HEK293T (cell line): ENCODE measurements around the gene GKN2.

Source experiments
- CTCF ChIA-PET: fragments of 350-600 bp; formaldehyde crosslinking; extraction: SDS; loops from one replicate; lab custom pipeline; 2021; ENCODE audit warnings: antibody characterized with exemption, inconsistent platforms; lab: Yijun Ruan, JAX
- POLR2A ChIA-PET: fragments of 350-600 bp; formaldehyde crosslinking; extraction: SDS; loops from one replicate; lab custom pipeline; 2020; ENCODE audit warnings: antibody characterized with exemption, inconsistent platforms; lab: Yijun Ruan, JAX
- DNase-seq: peaks from one replicate; pipeline ENCODE4 v3.0.0; 2012; ENCODE audit warnings: mixed read lengths; ENCODE audit errors: extremely low spot score
- ARNT ChIP-seq: fragments of 450-650 bp; IDR thresholded peaks from 2 replicates; pipeline ENCODE4 v1.6.1; 2017; ENCODE audit warnings: mild to moderate bottlenecking
- BHLHE40 ChIP-seq: fragments of 450-650 bp; IDR thresholded peaks from 2 replicates; pipeline ENCODE4 v1.6.1; 2016; ENCODE audit warnings: mild to moderate bottlenecking, moderate library complexity, borderline replicate concordance
- CTBP1 ChIP-seq: fragments of 450-650 bp; IDR thresholded peaks from 2 replicates; pipeline ENCODE4 v1.6.1; 2016; ENCODE audit warnings: borderline replicate concordance
- ELF4 ChIP-seq: fragments of 450-650 bp; IDR thresholded peaks from 2 replicates; pipeline ENCODE4 v1.6.1; 2017; ENCODE audit warnings: antibody characterized with exemption
- FOXA1 ChIP-seq: fragments of 450-650 bp; IDR thresholded peaks from 2 replicates; pipeline ENCODE4 v1.6.1; 2016; ENCODE audit warnings: mild to moderate bottlenecking
- FOXK2 ChIP-seq: fragments of 450-650 bp; IDR thresholded peaks from 2 replicates; pipeline ENCODE4 v1.6.1; 2016; ENCODE audit warnings: mild to moderate bottlenecking
- FOXM1 ChIP-seq: fragments of 450-650 bp; IDR thresholded peaks from 2 replicates; pipeline ENCODE4 v1.6.1; 2017; ENCODE audit warnings: mild to moderate bottlenecking, borderline replicate concordance
- HDGF ChIP-seq: fragments of 450-650 bp; IDR thresholded peaks from 2 replicates; pipeline ENCODE4 v1.6.1; 2017; ENCODE audit warnings: antibody characterized with exemption, borderline replicate concordance
- L3MBTL2 ChIP-seq: fragments of 450-650 bp; conservative IDR thresholded peaks from 2 replicates; pipeline ENCODE4 v1.6.1; 2016; ENCODE audit warnings: mild to moderate bottlenecking
- LEF1 ChIP-seq: fragments of 450-650 bp; IDR thresholded peaks from 2 replicates; pipeline ENCODE4 v1.6.1; 2017; ENCODE audit warnings: mild to moderate bottlenecking, borderline replicate concordance
- NFRKB ChIP-seq: fragments of 450-650 bp; IDR thresholded peaks from 2 replicates; pipeline ENCODE4 v1.6.1; 2016; ENCODE audit warnings: mild to moderate bottlenecking, moderate library complexity
- PKNOX1 ChIP-seq: fragments of 450-650 bp; IDR thresholded peaks from 2 replicates; pipeline ENCODE4 v1.6.1; 2016
- SP1 ChIP-seq: fragments of 450-650 bp; IDR thresholded peaks from 2 replicates; pipeline ENCODE4 v1.6.1; 2017
- SUZ12 ChIP-seq: fragments of 450-650 bp; IDR thresholded peaks from 2 replicates; pipeline ENCODE4 v1.6.1; 2016; ENCODE audit warnings: mild to moderate bottlenecking
- TARDBP ChIP-seq: fragments of 450-650 bp; IDR thresholded peaks from 2 replicates; pipeline ENCODE4 v1.6.1; 2016
- ZNF384 ChIP-seq: fragments of 450-650 bp; IDR thresholded peaks from 2 replicates; pipeline ENCODE4 v1.6.1; 2016

GKN2 gene

GRCh38 chr2:68915393-68915792, 37.3 kb downstream of the GKN2 start:
- TF ChIP-seq BHLHE40 = no peak
- no peak for TF ChIP-seq LEF1
- TF ChIP-seq FOXM1 = no peak
- no peak for TF ChIP-seq SUZ12
- no peak for TF ChIP-seq TARDBP
- no peak for TF ChIP-seq FOXK2
- no peak for TF ChIP-seq HDGF
- TF ChIP-seq PKNOX1 = no peak
- no peak for TF ChIP-seq ELF4
- TF ChIP-seq CTBP1 = no peak
- no peak for TF ChIP-seq L3MBTL2
- TF ChIP-seq ARNT = no peak
- TF ChIP-seq FOXA1 = no peak
- no peak for TF ChIP-seq ZNF384
- TF ChIP-seq NFRKB = no peak
- ChIA-PET CTCF (no interaction called here), POLR2A (no interaction called here)

GRCh38 chr2:68913359-68913758, 39.3 kb downstream of the GKN2 start:
- no peak for TF ChIP-seq FOXK2
- no peak for TF ChIP-seq ELF4
- TF ChIP-seq CTBP1 = no peak
- TF ChIP-seq TARDBP = no peak
- TF ChIP-seq NFRKB = no peak
- no peak for TF ChIP-seq SUZ12
- TF ChIP-seq L3MBTL2 = no peak
- no peak for TF ChIP-seq ARNT
- TF ChIP-seq SP1 = no peak
- no peak for TF ChIP-seq ZNF384
- CTCF ChIA-PET = no interaction called here
- POLR2A ChIA-PET = no interaction called here
- DNase-seq = no peak

More at GRCh38 chr2:68915393-68915792, 37.3 kb downstream of the GKN2 start:
- peak; percentile 0 for DNase-seq

- TF ChIP-seq ARNT = no peak
- no peak for TF ChIP-seq SP1
- no peak for TF ChIP-seq ZNF384
- TF ChIP-seq HDGF = no peak
- no peak for TF ChIP-seq LEF1
- TF ChIP-seq FOXM1 = no peak
- DNase-seq = no peak
- ChIA-PET CTCF (no interaction called here), POLR2A (no interaction called here)
These were observed 40.0 kb downstream of the GKN2 start for GRCh38 chr2:68912732-68913131.

- POLR2A ChIA-PET = no interaction called here
- DNase-seq = no peak
- CTCF ChIA-PET = interaction anchor here (0.5 to 0.6 kb wide), 2 partner anchors 74 to 450 kb away, joined by 3 to 7 read pairs; no protein-coding TSS in a partner anchor
- TF ChIP-seq ELF4 (no peak), SP1 (no peak), TARDBP (no peak), HDGF (no peak), LEF1 (no peak), NFRKB (no peak), ZNF384 (no peak)
These were observed 40.6 kb downstream of the GKN2 start for GRCh38 chr2:68912111-68912510.

GRCh38 chr2:68911709-68912108, 41.0 kb downstream of the GKN2 start:
- TF ChIP-seq SUZ12 (no peak), NFRKB (no peak), FOXM1 (no peak), CTBP1 (no peak), ARNT (no peak), ELF4 (no peak), FOXK2 (no peak), TARDBP (no peak), PKNOX1 (no peak), FOXA1 (no peak), L3MBTL2 (no peak), BHLHE40 (no peak), LEF1 (no peak), SP1 (no peak), ZNF384 (no peak), HDGF (no peak)
- CTCF ChIA-PET = interaction anchor here (0.5 to 0.6 kb wide), 2 partner anchors 73 to 450 kb away, joined by 3 to 7 read pairs; no protein-coding TSS in a partner anchor
- POLR2A ChIA-PET = no interaction called here
- no peak for DNase-seq

GRCh38 chr2:68911246-68911645, 41.4 kb downstream of the GKN2 start:
- ChIA-PET POLR2A (no interaction called here), CTCF (no interaction called here)
- no peak for DNase-seq

More at GRCh38 chr2:68911246-68911645, 41.4 kb downstream of the GKN2 start:
- TF ChIP-seq LEF1 = no peak
- TF ChIP-seq TARDBP = no peak
- TF ChIP-seq PKNOX1 = no peak
- no peak for TF ChIP-seq BHLHE40
- TF ChIP-seq FOXM1 = no peak
